ENCODE data around the gene COBLL1. TPM values are rescaled to one million over a fixed set of nuclear protein-coding genes. Genes with fewer than 3 reads are reported as not detected.

The COBLL1 gene
- total RNA-seq, 1 donor from 2014 or later: 18.6 TPM

DNA sequence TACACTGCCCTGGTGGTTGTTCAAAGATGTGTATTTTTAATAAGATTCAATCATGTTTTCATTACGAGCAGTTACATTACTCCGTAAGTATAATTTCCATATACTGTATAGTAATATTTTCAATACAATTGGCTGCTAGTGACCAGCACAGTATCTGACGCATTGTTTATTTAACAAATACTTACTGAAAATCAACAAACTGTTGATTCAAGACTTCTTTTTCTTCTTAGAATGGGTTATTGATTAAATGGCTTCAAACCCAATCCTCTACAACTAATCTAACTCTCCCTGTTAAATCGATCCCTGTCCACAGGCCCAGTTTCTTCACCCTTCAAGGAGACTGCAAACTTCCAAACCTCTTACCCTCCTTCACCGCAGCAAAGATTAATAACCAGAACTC lies 18.5 kb downstream of the COBLL1 start:
- Histone ChIP-seq H3K9ac (ENCODE audit: low read length) (no peak overlapping the region), H3K4me3 (ENCODE audit: insufficient read depth, low read depth, low read length) (no peak overlapping the region), H3K4me1 (ENCODE audit: insufficient read depth, low read length) (no peaks in the 10 kb centered on the region), H3K27me3 (ENCODE audit: insufficient read depth, low read length) (no peaks in the 10 kb centered on the region), H2AFZ (ENCODE audit: low read depth, low read length) (no peak overlapping the region), H3K36me3 (ENCODE audit: insufficient read depth, low read length) (no peaks in the 10 kb centered on the region), H4K20me1 (ENCODE audit: insufficient read depth, low read length) (no peaks in the 10 kb centered on the region), H3K4me2 (ENCODE audit: low read length) (no peak overlapping the region), H3K27ac (ENCODE audit: low read depth, low read length) (no peak overlapping the region), H3K9me3 (ENCODE audit: insufficient read depth, low read depth, low read length) (no peaks in the 10 kb centered on the region), H3K79me2 (ENCODE audit: insufficient read depth, low read length) (no peaks in the 10 kb centered on the region)
- DNase-seq (ENCODE audit: low read depth): no peak
- H3K36me3 Mint-ChIP-seq (ENCODE audit: low read depth, unreplicated experiment): no peaks in the 10 kb centered on the region
- H3K4me1 Mint-ChIP-seq (ENCODE audit: low read depth, unreplicated experiment): no peaks in the 10 kb centered on the region
- TF ChIP-seq EZH2 (IDR thresholded peaks at IDR 0.05; ENCODE audit: insufficient read depth, low read length): no peak
- TF ChIP-seq, protein P1, sequence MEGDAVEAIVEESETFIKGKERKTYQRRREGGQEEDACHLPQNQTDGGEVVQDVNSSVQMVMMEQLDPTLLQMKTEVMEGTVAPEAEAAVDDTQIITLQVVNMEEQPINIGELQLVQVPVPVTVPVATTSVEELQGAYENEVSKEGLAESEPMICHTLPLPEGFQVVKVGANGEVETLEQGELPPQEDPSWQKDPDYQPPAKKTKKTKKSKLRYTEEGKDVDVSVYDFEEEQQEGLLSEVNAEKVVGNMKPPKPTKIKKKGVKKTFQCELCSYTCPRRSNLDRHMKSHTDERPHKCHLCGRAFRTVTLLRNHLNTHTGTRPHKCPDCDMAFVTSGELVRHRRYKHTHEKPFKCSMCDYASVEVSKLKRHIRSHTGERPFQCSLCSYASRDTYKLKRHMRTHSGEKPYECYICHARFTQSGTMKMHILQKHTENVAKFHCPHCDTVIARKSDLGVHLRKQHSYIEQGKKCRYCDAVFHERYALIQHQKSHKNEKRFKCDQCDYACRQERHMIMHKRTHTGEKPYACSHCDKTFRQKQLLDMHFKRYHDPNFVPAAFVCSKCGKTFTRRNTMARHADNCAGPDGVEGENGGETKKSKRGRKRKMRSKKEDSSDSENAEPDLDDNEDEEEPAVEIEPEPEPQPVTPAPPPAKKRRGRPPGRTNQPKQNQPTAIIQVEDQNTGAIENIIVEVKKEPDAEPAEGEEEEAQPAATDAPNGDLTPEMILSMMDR (IDR thresholded peaks at IDR 0.05; ENCODE audit: insufficient read depth, low read depth, low read length): no peak
- H3K27me3 Mint-ChIP-seq (ENCODE audit: low read depth, unreplicated experiment): no peaks in the 10 kb centered on the region
- H3K4me3 Mint-ChIP-seq (ENCODE audit: unreplicated experiment): no peak overlapping the region
- no peak for FAIRE-seq
- H3K27ac Mint-ChIP-seq (ENCODE audit: unreplicated experiment): no peak overlapping the region
- no peaks in the 10 kb centered on the region for H3K9me3 Mint-ChIP-seq (ENCODE audit: unreplicated experiment)

DNA sequence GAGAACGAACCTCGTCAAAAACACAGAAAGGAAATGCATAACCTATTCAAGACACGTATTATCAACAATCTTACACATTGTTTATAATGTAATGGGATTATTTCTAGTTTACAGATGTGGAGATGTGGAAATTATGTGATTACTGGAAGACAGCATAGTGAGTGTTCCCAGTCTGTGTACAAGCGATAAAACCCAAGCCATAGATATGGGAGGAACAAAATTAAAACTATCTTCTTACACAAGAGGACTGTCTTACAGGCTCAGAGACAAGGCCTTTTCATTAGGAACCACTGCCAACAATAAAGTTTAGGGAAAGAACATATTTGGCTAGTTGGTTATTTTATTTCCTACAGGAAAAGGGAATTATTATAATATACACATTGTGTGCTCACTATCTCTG lies 20.3 kb downstream of the COBLL1 start:
- H3K4me3 ChIP-seq (ENCODE audit: insufficient read depth, low read depth, low read length): no peak overlapping the region

More for the DNA sequence above, 20.3 kb downstream of the COBLL1 start:
- Histone ChIP-seq H3K36me3 (ENCODE audit: insufficient read depth, low read length) (no peaks in the 10 kb centered on the region), H3K27me3 (ENCODE audit: insufficient read depth, low read length) (no peaks in the 10 kb centered on the region), H3K27ac (ENCODE audit: low read depth, low read length) (no peak overlapping the region), H3K4me1 (ENCODE audit: insufficient read depth, low read length) (no peaks in the 10 kb centered on the region), H3K79me2 (ENCODE audit: insufficient read depth, low read length) (no peaks in the 10 kb centered on the region), H2AFZ (ENCODE audit: low read depth, low read length) (no peak overlapping the region), H3K4me2 (ENCODE audit: low read length) (no peak overlapping the region), H3K9ac (ENCODE audit: low read length) (no peak overlapping the region), H3K9me3 (ENCODE audit: insufficient read depth, low read depth, low read length) (no peaks in the 10 kb centered on the region), H4K20me1 (ENCODE audit: insufficient read depth, low read length) (no peaks in the 10 kb centered on the region)
- Mint-ChIP-seq H3K4me3 (ENCODE audit: unreplicated experiment) (no peak overlapping the region), H3K27ac (ENCODE audit: unreplicated experiment) (no peak overlapping the region), H3K4me1 (ENCODE audit: low read depth, unreplicated experiment) (no peaks in the 10 kb centered on the region), H3K27me3 (ENCODE audit: low read depth, unreplicated experiment) (no peaks in the 10 kb centered on the region), H3K36me3 (ENCODE audit: low read depth, unreplicated experiment) (no peaks in the 10 kb centered on the region), H3K9me3 (ENCODE audit: unreplicated experiment) (no peaks in the 10 kb centered on the region)
- DNase-seq (ENCODE audit: low read depth) (no peak), FAIRE-seq (no peak)
- TF ChIP-seq, protein P1 (IDR thresholded peaks at IDR 0.05; ENCODE audit: insufficient read depth, low read depth, low read length): no peak
- TF ChIP-seq EZH2 (IDR thresholded peaks at IDR 0.05; ENCODE audit: insufficient read depth, low read length): no peak
